ENCODE measurements around the gene IKZF1.
A peak's percentile ranks its signal among the peaks of the same experiment; 100 is the strongest.

The IKZF1 gene

DNA sequence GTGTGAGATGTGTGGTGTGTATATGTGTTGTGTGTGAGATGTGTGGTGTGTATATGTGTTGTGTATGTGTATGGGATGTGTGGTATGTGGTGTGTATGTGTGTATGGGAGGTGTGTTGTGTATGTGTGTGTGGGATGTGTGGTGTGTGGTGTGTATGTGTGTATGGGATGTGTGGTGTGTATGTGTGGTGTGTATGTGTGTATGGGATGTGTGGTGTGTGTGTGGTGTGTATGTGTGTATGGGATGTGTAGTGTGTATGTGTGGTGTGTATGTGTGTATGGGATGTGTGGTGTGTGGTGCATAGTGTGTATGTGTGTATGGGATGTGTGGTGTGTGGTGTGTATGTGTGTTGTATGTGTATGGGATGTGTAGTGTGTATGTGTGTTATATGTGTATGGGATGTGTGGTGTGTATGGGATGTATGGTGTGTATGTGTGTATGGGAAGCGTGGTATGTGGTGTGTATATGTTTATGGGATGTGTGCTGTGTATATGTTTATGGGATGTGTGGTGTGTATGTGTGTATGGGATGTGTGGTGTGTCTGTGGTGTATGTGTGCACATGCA is 30.8 kb downstream of the IKZF1 start:
- DNase-seq: no peak

DNA sequence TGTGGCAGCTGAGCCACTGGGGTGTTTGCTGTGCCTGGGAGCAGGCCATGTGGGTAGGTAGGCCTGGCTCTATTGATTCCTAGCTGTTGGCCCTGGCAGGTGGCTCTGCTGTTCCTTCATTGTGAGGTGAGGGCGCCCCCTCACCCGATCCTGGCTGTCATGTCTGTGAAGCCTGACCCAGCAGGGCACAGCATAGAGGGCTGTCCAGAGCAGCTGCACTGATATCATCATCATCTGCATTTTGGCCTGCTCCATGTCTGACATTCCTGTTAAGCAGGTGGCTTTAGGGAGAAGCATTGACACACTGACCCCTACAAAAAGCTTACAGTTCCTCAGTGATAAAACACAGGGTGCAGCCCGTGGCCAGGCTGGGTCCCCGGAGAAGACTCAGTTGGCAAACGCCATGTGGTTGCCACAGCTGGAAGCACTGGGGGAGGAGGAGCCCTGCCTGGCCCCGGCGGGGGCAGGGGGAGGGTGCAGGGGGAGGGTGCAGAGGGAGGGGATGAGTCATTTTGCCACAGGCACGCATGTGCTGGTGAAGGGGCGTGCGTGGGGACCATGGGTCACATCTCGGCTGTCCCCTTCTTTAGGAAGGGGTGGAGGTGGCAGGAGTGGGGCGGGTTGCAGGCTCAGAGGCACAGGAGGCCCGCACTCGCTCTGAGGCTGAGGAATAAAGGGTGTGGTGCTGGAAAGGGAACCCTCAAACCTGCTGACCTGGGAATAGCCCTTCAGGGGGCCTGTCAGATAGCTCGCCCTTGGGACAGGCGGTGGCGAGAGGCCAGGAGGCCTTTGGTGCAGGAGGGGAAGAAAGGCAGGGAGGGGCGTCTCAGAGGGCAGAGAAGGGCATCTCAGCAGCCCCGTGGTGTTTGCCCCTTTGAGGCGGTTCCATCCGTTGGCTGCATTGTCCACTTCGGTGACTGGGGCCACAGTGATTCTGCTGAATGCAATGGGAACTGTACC is 31.6 kb downstream of the IKZF1 start:
- peak; percentile 86 for DNase-seq

GRCh38 chr7:50336894-50337703 is 32.6 kb downstream of the IKZF1 start:
- no peak for DNase-seq

DNA sequence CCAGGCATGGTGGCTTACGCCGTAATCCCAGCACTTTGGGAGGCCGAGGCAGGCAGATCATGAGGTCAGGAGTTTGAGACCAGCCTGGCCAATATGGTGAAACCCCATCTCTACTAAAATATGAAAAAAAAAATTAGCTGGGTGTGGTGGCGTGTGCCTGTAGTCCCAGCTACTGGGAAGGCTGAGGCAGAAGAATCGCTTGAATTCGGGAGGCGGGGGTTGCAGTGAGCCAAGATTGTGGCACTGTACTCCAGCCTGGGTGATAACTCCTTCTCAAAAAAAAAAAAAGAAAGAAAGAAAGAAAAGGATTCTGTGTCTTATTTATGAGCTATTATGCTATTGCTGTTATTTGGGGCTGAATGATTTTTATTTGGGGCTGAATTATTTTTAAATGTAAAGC is 35.0 kb downstream of the IKZF1 start:
- peak; percentile 60 for DNase-seq

GRCh38 chr7:50339990-50340500 is 35.5 kb downstream of the IKZF1 start:
- DNase-seq: peak; percentile 95

DNA sequence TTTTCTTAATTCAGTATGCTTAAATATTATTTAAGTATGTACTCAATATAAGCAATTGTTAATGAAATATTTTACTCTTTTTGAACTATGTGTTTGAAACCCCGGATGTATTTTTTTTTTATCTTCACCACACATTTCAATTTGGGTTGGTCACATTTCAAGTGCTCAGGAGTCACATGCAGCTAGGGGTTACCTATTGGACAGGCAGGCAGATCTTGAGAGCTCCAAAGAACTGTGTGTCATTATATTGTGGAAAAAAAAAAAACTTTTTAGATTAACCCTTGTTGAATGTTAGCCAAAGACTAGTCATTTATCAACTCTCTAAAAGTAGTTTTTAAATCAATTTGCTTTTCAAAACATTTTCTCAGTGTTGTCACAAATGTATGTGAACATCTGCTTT is 37.2 kb downstream of the IKZF1 start:
- DNase-seq: peak; percentile 89

DNA sequence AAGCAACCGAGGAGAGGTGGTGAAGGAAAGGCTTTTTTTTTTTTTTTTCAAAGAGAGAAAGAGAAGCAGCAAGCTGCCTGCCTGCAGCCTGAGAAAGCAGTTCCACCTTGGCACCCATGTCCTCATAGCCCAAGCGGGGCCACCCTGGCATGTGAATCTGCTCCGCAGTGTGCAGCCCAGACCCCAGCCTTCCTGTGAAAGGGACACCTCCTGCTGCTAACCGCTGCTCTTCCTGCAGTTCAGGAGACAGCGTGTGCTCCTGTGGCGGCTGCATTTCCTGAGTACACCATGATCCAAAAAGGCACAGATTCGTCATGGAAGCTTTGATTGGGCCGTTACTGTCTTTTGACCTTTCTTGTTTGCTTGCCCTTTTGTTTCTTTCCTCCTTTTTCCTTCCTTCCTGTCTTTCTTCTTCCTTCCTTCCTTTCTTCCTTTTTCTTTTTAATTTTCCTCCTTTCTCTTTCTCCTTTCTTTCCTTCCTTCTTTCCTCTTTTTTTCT is 38.1 kb downstream of the IKZF1 start:
- DNase-seq: no peak

DNA sequence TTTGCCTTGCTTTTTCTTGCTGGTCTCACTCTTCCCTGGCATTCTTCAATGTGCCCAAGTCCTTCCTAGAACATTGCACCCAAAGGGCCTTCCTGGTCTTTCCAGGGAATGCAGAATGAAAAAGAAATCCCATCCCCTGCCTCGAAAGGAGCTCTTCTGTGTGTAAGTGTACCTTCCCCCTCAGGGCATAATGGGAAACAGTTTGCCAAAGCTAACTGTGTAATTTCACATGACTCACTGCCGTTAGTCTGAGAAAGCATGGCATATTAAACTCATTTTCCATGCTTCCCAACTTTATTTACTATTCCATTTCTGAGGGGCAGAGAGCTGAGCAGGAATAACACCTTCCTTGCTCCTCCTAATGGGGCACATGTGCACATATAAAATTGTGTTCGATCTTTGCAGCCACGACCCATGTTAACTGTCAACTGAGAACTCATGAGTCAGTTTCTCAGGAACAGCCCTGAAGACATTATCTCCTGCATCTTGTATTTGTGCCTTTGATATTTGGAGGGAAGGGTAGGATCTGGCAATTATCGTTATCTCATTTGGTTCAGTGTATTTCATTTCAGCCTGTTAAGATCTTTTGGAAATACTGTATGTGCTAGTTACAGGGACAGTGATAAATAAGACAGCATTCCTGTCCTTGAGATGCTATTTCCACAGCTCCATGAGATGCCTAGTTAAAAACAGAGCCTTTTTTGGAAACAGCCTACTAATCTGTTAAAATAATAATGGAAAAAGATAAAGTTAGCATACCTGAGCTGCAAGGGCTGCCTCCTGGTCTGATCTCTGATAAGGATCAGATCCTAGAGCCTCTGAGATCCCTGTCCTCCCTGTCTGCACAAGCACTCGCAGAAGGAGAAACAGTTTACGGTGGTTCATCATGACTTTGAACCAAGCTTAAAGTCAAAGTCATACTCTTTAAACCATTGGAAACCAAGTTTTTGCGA is 42.3 kb downstream of the IKZF1 start:
- peak; percentile 48 for DNase-seq

DNA sequence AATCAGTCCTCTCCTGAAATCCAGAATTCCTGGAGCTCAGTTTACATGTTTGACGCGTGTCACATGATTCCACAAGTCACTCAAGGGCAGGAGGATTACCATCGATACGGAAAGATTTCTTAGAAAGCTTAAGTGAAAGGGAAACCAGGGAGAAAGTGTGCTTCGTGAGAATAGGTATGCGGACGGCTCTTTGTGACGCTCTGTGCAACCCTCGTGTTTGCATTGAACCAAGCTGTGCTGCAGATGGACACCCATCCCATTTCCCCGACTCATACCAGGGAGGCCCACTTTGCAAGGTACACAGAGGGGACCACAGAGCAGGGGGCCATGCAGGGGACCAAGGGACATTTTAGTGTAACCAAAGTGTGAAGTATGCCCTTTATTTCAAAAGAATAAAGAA is 43.2 kb downstream of the IKZF1 start:
- DNase-seq: no peak

- DNase-seq: no peak
Observed at GRCh38 chr7:50348469-50349162, 44.1 kb downstream of the IKZF1 start.

GRCh38 chr7:50349399-50349798 is 44.9 kb downstream of the IKZF1 start:
- DNase-seq: no peak

- peak; percentile 59 for DNase-seq
Observed at GRCh38 chr7:50349963-50350944, 45.7 kb downstream of the IKZF1 start.

GRCh38 chr7:50351267-50351666 is 46.8 kb downstream of the IKZF1 start:
- DNase-seq: no peak

DNA sequence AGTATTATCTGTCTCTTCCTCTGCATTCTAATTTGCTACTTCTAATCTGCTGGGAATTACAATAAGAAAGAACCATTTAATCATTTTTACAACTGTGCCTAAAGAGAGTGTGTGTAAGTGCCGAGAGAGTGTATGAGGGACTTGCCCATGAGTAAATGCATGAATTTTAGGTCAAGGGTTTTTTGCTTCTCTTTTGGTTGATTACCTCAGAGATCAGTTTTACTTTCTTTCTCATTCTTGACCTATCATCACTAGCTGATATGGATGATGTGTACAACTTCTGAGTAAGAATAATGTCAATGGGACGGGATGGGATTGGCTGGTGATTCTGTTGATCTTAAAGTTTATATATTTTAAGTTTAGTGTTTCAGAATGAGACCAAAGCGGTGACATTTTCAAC is 47.8 kb downstream of the IKZF1 start:
- peak; percentile 56 for DNase-seq

DNA sequence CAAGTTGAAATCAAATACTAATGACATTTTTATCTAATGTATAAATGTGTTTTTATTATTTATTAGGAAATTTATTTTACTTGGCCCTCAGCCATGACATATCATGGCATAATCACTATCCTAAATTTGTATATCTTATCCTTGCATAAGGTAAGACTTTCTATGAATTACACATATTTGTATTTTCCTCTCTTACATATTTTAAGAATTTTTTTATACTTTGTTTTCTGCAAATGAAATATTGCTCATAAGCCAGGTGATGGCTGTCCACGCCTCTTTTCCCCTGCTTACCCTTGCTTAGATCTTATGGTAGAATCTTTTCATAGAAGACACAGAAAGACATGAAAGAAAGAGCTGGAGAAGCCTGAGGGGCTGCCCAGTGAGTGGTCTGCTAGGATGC is 48.2 kb downstream of the IKZF1 start:
- no peak for DNase-seq

GRCh38 chr7:50353201-50353600 is 48.7 kb downstream of the IKZF1 start:
- no peak for DNase-seq

DNA sequence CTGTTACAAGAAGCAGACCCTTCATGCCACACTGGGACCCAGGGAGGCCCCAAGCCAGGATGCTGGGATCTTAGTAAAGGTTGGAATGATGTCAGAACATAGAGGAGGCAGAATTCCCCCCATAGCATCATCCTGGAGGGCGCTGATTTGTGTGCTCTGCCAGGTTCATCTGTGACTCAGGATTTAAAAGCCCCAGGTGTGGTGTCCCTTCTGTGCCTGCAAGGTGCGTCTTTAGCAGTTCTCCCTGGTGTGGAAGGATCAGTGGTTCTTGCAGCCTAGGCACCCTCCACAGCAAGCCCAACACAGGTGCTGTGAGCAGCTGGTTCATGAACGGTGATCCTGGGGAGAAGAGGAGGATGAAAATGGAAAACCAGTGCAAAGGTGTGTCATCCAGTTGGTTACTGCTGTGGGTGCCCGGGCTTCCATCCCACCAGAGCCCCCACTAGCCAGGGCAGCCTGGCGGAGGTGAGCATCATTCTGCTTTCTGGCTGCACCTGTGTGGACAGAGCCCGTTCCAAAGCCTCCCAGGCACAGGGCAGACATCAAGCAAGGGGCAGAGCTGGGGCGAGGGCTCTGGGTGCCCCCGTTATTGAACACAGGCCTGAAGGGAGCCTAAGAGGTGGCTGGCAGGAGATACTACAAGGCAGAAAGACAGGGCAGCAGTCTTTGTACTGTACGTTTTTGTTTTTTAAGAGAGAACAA is 49.5 kb downstream of the IKZF1 start:
- DNase-seq: no peak

DNA sequence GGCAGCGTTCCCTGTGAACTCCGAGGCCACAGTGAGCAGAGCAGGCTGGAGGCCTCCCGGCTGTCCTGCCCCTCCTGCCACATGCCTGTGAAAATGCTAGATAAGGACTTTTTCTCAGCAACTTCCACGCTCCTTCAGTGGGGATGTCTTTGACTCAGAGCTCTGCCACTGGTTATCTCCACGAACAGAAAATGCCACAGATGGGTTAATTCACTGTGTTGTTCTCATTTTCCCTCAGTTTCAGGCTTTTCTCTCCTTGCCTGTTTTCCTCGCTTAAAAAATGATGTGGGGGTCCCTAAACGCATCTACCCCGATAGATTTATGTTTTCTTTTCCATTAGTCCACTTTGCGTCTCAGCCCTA is 51.3 kb downstream of the IKZF1 start:
- peak; percentile 96 for DNase-seq

- peak; percentile 90 for DNase-seq
Observed at GRCh38 chr7:50356212-50356944, 51.9 kb downstream of the IKZF1 start.
